HepG2 (cell line): ENCODE results near the gene MAD2L2. TPM values are rescaled to one million over a fixed set of nuclear protein-coding genes. Genes with fewer than 3 reads are reported as not detected.

Experiments used
- BRD4 ChIP-seq: sonication (generic); formaldehyde crosslinking; IDR thresholded peaks from 2 replicates; pipeline ENCODE4 v1.4.0; 2020; ENCODE audit warnings: missing genetic modification reagents
- CBX1 ChIP-seq: IDR thresholded peaks from one replicate; pipeline ENCODE4 v1.6.1; 2016; ENCODE audit warnings: antibody characterized with exemption, low read depth
- CC2D1A ChIP-seq: sonication (generic); formaldehyde crosslinking; IDR thresholded peaks from 2 replicates; pipeline ENCODE4 v1.8.1; 2023; ENCODE audit warnings: mild to moderate bottlenecking, missing genetic modification reagents
- DMAP1 ChIP-seq: IDR thresholded peaks from 2 replicates; pipeline ENCODE4 v1.6.1; 2016
- EHMT2 ChIP-seq: fragments of 200-600 bp; sonication (generic); IDR thresholded peaks from 2 replicates; pipeline ENCODE4 v1.7.0; 2017; ENCODE audit warnings: antibody characterized with exemption, low read depth, low read length, borderline replicate concordance
- ELF1 ChIP-seq: sonication (generic); formaldehyde crosslinking; IDR thresholded peaks from 2 replicates; pipeline ENCODE4 v1.4.0; 2020; ENCODE audit warnings: missing genetic modification reagents
- FOXA3 ChIP-seq: IDR thresholded peaks from 2 replicates; pipeline ENCODE4 v1.6.1; 2016; ENCODE audit warnings: missing genetic modification reagents, missing compliant biosample characterization
- FOXP1 ChIP-seq, 2 experiments: fragments of 450-650 bp in 1 of 2; IDR thresholded peaks; 2 replicates each; pipeline ENCODE4 v1.6.1; 2017 to 2018; ENCODE audit warnings: antibody characterized with exemption in 1 of 2
- GATAD2A ChIP-seq: IDR thresholded peaks from 2 replicates; pipeline ENCODE4 v1.6.1; 2016
- KLF12 ChIP-seq: sonication (generic); formaldehyde crosslinking; IDR thresholded peaks from 2 replicates; pipeline ENCODE4 v1.4.0; 2020; ENCODE audit warnings: missing genetic modification reagents, borderline replicate concordance
- YEATS2 ChIP-seq: sonication (generic); formaldehyde crosslinking; IDR thresholded peaks from 2 replicates; pipeline ENCODE4 v1.4.0; 2020; ENCODE audit warnings: missing genetic modification reagents, borderline replicate concordance
- ZNF615 ChIP-seq: sonication (generic); formaldehyde crosslinking; IDR thresholded peaks from 2 replicates; pipeline ENCODE4 v1.5.0; 2020; ENCODE audit warnings: mild to moderate bottlenecking, missing genetic modification reagents, borderline replicate concordance
- ZNF782 ChIP-seq: sonication (generic); formaldehyde crosslinking; IDR thresholded peaks from 2 replicates; pipeline ENCODE4 v1.4.0; 2020; ENCODE audit warnings: missing genetic modification reagents, mild to moderate bottlenecking, borderline replicate concordance
- polyA plus RNA-seq, 8 experiments: library from polyadenylated mRNA; depleted of rRNA in 3 of 8; stranded (reverse) in 7 of 8; unstranded in 1 of 8; fragments of >200 nt; fragmentation: Illumina TruSeq in 4 of 8; extraction: Trizol in 4 of 8; gene quantifications; 2 replicates each; pipeline versions ENCODE4 v1.2.1 to v1.2.3, GENCODE V29; 2011 to 2016; ENCODE audit warnings: low read depth in 4 of 8, missing spikeins in 1 of 8, mixed read lengths in 1 of 8; ENCODE audit not compliant: insufficient read depth in 1 of 8
- total RNA-seq, 5 experiments: library from RNA; depleted of rRNA; stranded (reverse); fragments of >200 nt; fragmentation: Illumina TruSeq; extraction: Trizol; gene quantifications; 2 replicates each; pipeline ENCODE4 v1.2.3, GENCODE V29; 2016; ENCODE audit warnings: low read depth in 1 of 5
- TF ChIP-seq, protein P1 (sequence below): sonication (generic); formaldehyde crosslinking; conservative IDR thresholded peaks from 2 replicates; pipeline ENCODE4 v1.8.0; 2022; ENCODE audit warnings: mild to moderate bottlenecking, moderate library complexity, missing genetic modification reagents
- TF ChIP-seq, protein P2 (sequence below): IDR thresholded peaks from 2 replicates; pipeline ENCODE4 v1.6.1; 2012; ENCODE audit warnings: inconsistent platforms
- TF ChIP-seq, protein P3 (sequence below): sonication (generic); formaldehyde crosslinking; IDR thresholded peaks from 2 replicates; pipeline ENCODE4 v1.8.0; 2022; ENCODE audit warnings: mild to moderate bottlenecking, missing genetic modification reagents
- TF ChIP-seq, protein P4 (sequence below): sonication (generic); formaldehyde crosslinking; IDR thresholded peaks from 2 replicates; pipeline ENCODE4 v1.5.0; 2020; ENCODE audit warnings: mild to moderate bottlenecking, missing genetic modification reagents, borderline replicate concordance
- TF ChIP-seq, protein P5 (sequence below): sonication (generic); formaldehyde crosslinking; IDR thresholded peaks from 2 replicates; pipeline ENCODE4 v1.8.0; 2022; ENCODE audit warnings: missing genetic modification reagents, mild to moderate bottlenecking, inconsistent platforms, borderline replicate concordance
- TF ChIP-seq, protein P6 (sequence below): sonication (generic); formaldehyde crosslinking; IDR thresholded peaks from 2 replicates; pipeline ENCODE4 v1.5.0; 2020; ENCODE audit warnings: missing genetic modification reagents, mild to moderate bottlenecking, borderline replicate concordance

MAD2L2 gene
- total and polyA plus RNA-seq, 2 of the 13 experiments (the other 11 are each of a cell fraction or from before 2014, with no cell fraction given): 51.8 to 53.8 TPM

DNA sequence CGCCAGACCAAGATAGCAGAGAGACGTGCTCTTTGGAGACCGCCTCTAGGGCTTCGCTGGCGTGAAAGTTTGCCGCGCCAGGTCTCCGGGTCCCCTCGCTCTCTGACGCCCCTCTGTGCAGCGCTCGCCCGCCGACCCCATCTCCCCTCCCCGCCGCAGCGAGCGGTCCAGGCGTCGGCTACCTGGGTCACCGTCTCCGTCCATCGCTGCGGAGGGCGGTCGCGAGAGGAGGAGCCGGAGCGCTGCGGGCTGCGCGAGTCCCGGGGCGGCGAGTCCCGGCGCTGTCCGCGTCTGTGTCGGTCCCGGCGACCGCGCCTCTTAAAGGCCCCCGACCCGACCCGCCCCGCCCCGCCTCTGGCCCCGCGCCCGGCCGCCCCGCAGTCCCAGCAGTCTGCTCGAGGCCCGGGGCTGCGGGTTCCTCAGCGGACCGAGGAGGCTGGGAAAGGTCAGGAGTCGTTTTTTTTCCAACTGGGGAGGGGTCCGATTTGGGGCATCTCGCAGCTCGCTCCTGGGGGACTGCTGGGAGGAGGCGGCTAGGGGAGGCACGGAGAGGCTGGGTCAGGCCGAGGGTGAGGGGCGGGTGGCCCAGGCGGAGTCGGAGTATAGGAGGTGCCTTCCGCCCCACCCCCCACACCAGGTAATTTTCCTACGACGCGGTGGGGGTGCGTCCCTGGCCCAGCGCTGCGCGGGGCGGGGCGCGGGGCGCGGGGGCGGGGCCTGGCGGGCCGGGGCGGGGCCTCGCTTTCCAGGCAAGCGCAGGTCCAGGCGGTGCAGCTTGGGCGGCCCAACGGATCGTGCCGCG lies 26.6 kb downstream of the MAD2L2 start, which contains the start of the genes FBXO2 and FBXO44 (continued):
- no peak for TF ChIP-seq GATAD2A (CRISPR knock-in tag)
- peak; percentile 44 for TF ChIP-seq CBX1
- TF ChIP-seq EHMT2: no peak
- TF ChIP-seq ZNF615 (CRISPR knock-in tag): no peak
- peak; percentile 55; the same call in 1 of the 2 replicates for TF ChIP-seq KLF12 (CRISPR knock-in tag)
- TF ChIP-seq FOXP1 (IDR thresholded peaks at IDR 0.05): no peak
- TF ChIP-seq FOXP1 (CRISPR knock-in tag; IDR thresholded peaks at IDR 0.05): no peak
- TF ChIP-seq ELF1 (CRISPR knock-in tag): no peak
- TF ChIP-seq YEATS2 (CRISPR knock-in tag): no peak
- no peak for TF ChIP-seq DMAP1 (CRISPR knock-in tag)
- TF ChIP-seq, protein P1, sequence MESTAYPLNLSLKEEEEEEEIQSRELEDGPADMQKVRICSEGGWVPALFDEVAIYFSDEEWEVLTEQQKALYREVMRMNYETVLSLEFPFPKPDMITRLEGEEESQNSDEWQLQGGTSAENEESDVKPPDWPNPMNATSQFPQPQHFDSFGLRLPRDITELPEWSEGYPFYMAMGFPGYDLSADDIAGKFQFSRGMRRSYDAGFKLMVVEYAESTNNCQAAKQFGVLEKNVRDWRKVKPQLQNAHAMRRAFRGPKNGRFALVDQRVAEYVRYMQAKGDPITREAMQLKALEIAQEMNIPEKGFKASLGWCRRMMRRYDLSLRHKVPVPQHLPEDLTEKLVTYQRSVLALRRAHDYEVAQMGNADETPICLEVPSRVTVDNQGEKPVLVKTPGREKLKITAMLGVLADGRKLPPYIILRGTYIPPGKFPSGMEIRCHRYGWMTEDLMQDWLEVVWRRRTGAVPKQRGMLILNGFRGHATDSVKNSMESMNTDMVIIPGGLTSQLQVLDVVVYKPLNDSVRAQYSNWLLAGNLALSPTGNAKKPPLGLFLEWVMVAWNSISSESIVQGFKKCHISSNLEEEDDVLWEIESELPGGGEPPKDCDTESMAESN (CRISPR knock-in tag): no peak
- TF ChIP-seq, protein P2, sequence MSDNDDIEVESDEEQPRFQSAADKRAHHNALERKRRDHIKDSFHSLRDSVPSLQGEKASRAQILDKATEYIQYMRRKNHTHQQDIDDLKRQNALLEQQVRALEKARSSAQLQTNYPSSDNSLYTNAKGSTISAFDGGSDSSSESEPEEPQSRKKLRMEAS: no peak
- no peak for TF ChIP-seq FOXA3 (CRISPR knock-in tag)
- TF ChIP-seq, protein P3, sequence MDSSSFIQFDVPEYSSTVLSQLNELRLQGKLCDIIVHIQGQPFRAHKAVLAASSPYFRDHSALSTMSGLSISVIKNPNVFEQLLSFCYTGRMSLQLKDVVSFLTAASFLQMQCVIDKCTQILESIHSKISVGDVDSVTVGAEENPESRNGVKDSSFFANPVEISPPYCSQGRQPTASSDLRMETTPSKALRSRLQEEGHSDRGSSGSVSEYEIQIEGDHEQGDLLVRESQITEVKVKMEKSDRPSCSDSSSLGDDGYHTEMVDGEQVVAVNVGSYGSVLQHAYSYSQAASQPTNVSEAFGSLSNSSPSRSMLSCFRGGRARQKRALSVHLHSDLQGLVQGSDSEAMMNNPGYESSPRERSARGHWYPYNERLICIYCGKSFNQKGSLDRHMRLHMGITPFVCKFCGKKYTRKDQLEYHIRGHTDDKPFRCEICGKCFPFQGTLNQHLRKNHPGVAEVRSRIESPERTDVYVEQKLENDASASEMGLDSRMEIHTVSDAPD (CRISPR knock-in tag): no peak
- TF ChIP-seq CC2D1A: no peak
- TF ChIP-seq, protein P4, sequence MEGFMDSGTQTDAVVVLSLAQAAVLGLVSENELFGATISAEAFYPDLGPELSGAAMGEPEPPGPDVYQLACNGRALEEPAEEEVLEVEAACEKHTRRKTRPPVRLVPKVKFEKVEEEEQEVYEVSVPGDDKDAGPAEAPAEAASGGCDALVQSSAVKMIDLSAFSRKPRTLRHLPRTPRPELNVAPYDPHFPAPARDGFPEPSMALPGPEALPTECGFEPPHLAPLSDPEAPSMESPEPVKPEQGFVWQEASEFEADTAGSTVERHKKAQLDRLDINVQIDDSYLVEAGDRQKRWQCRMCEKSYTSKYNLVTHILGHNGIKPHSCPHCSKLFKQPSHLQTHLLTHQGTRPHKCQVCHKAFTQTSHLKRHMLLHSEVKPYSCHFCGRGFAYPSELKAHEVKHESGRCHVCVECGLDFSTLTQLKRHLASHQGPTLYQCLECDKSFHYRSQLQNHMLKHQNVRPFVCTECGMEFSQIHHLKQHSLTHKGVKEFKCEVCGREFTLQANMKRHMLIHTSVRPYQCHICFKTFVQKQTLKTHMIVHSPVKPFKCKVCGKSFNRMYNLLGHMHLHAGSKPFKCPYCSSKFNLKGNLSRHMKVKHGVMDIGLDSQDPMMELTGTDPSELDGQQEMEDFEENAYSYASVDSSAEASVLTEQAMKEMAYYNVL: no peak
- TF ChIP-seq, protein P5, sequence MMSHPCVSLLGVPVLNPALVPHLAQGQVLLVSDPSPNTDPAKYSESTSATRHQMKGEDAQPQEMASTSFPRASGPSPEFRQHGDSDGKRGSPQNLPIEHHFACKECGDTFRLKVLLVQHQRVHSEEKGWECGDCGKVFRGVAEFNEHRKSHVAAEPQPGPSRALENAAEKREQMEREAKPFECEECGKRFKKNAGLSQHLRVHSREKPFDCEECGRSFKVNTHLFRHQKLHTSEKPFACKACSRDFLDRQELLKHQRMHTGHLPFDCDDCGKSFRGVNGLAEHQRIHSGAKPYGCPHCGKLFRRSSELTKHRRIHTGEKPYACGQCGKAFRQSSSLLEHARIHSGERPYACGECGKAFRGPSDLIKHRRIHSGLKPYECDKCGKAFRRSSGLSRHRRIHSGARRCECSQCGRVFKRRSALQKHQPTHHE (CRISPR knock-in tag): no peak
- TF ChIP-seq BRD4 (CRISPR knock-in tag): no peak
- TF ChIP-seq ZNF782 (CRISPR knock-in tag): no peak
- TF ChIP-seq, protein P6, sequence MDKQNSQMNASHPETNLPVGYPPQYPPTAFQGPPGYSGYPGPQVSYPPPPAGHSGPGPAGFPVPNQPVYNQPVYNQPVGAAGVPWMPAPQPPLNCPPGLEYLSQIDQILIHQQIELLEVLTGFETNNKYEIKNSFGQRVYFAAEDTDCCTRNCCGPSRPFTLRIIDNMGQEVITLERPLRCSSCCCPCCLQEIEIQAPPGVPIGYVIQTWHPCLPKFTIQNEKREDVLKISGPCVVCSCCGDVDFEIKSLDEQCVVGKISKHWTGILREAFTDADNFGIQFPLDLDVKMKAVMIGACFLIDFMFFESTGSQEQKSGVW (CRISPR knock-in tag): no peak
